Pancreas (tissue), 10 donors: Measurements from ENCODE around the gene SACM1L. TPM values are rescaled to one million over a fixed set of nuclear protein-coding genes. Genes with fewer than 3 reads are reported as not detected.

Source experiments
- ATAC-seq, 4 donors: fragments of 200-7000 bp; cut with Tn5 transposase; one replicate each; pipeline versions ENCODE4 v1.8.0 to v1.9.1; 2020; ENCODE audit warnings: mild to moderate bottlenecking in 4 of 4, moderate library complexity in 4 of 4
- DNase-seq, 6 donors: peaks; one replicate each; pipeline ENCODE4 v3.0.0-alpha.2; 2020
- FAIRE-seq: peaks from 2 replicates; lab custom pipeline; 2012; peaks lifted over from hg19 to GRCh38; lab: Jason Lieb, UNC
- H3K27ac ChIP-seq, 4 donors: fragments of 200-600 bp; sonication (generic); 1 replicate in 3 of 4; 2 replicates in 1 of 4; pipeline versions ENCODE4 v1.5.0 to v1.8.0; 2020
- H3K27me3 ChIP-seq, 4 donors: fragments of 200-600 bp; one replicate each; pipeline ENCODE4 v1.8.0; 2021
- H3K36me3 ChIP-seq, 3 donors: fragments of 200-600 bp; sonication (generic) in 1 of 3; one replicate each; pipeline versions ENCODE4 v1.5.0 to v1.8.0; 2020 to 2021
- H3K4me1 ChIP-seq, 3 donors: fragments of 200-600 bp; one replicate each; pipeline ENCODE4 v1.8.0; 2021
- H3K4me3 ChIP-seq, 4 donors: fragments of 200-600 bp; sonication (generic) in 2 of 4; one replicate each; pipeline versions ENCODE4 v1.5.0 to v1.8.0; 2020 to 2021
- H3K9me3 ChIP-seq, 4 donors: fragments of 200-600 bp; one replicate each; pipeline ENCODE4 v1.8.0; 2021
- CTCF ChIP-seq, 4 donors: fragments of 200-600 bp; sonication (generic) in 3 of 4; IDR thresholded peaks; one replicate each; pipeline versions ENCODE4 v1.5.0 to v1.8.0; 2021; ENCODE audit warnings: antibody characterized with exemption in 4 of 4
- WGBS, 2 donors: extraction: QIAGEN DNeasy Blood & Tissue Kit; methylation state at CpG; one replicate each; pipeline ENCODE4 v1.1.7; 2013; 5-methylcytosine and 5-hydroxymethylcytosine counted together
- intact Hi-C, 3 donors: fragments of 100-400 bp; cut with DNase I; formaldehyde crosslinking; loops; one replicate each; pipeline versions ENCODE4 v1.11.1 to v1.14.2; 2022
- polyA plus RNA-seq, 2 donors: library from polyadenylated mRNA; stranded (reverse); fragments of 200-250 nt; gene quantifications; one replicate each; pipeline ENCODE4 v1.2.3, GENCODE V29; 2013
- total RNA-seq, 6 donors: library from RNA; stranded (reverse); fragmentation: NEBNext Ultra II Directional in 4 of 6; extraction: Animal tissue kit (Norgen Biotek cat#: 25700) in 4 of 6; gene quantifications; one replicate each; pipeline versions ENCODE4 v1.2.1 to v1.2.4, GENCODE V29; 2021 to 2023
- donor health status: healthy with polysubstance abuse.
- donor health status: DM: no; HTN: no; CAD: no; lungs with moderate emphysema.
- donor health status: DM: no; HTN: no; CAD: no.
- donor health status: control.
- donor health status: control.
- donor health status: Bipolar disorder and iron deficiency.
- donor health status: DM: yes; HTN: yes; CAD: no.
- donor health status: DM: no; HTN: no; CAD: no.
- donor health status: DM: no; HTN: no; CAD: no.
- donor health status: DM: yes; HTN: yes; CAD: no.

The SACM1L gene
- total and polyA plus RNA-seq, 8 donors: 15.4 to 29.8 (median 18.7) TPM

- DNase-seq (no peak), ATAC-seq (no peak), FAIRE-seq (no peak)
- Histone ChIP-seq H3K36me3 (no peaks in the 10 kb centered on the region), H3K4me3 (no peak overlapping the region), H3K27me3 (peaks cover 0 to 15% (median 3%) of the 10 kb centered on the region in 4 donors), H3K27ac (peak overlapping the region in 2 of 4 donors; percentile 46 to 72), H3K4me1 (peaks cover 0 to 5% (median 0%) of the 10 kb centered on the region in 3 donors), H3K9me3 (no peaks in the 10 kb centered on the region)
- 77 to 81% methylated on average over 1 of the region's 1 CpG for WGBS, 2 donors
- no peak for TF ChIP-seq CTCF (IDR thresholded peaks at IDR 0.05)
- intact Hi-C loops: no loop called here
Measured at GRCh38 chr3:45794660-45795059, 105.5 kb downstream of the SACM1L start.

Other genes with a start within 250 kb of the SACM1L start
- 10 to 100 TPM; 13.9 to 27.9 (median 17.6) TPM for gene LIMD1, start 94.6 kb upstream of the SACM1L start, total RNA-seq
- gene LIMD1, start 94.6 kb upstream of the SACM1L start, polyA plus RNA-seq: 10 to 100 TPM in 1 of 2 donors, 1 to 10 TPM in 1; 5.8 to 11.6 TPM
- gene SLC6A20, start 107.1 kb downstream of the SACM1L start, total RNA-seq: 10 to 100 TPM in 1 of 6 donors, 1 to 10 TPM in 5; 3.1 to 11.3 (median 5.7) TPM
- gene SLC6A20, start 107.1 kb downstream of the SACM1L start, polyA plus RNA-seq: 1 to 10 TPM; 3.2 to 7.7 TPM
- gene LZTFL1, start 152.7 kb downstream of the SACM1L start, total RNA-seq: 10 to 100 TPM in 4 of 6 donors, 1 to 10 TPM in 2; 8.0 to 14.1 (median 10.5) TPM
- gene LZTFL1, start 152.7 kb downstream of the SACM1L start, polyA plus RNA-seq: 1 to 10 TPM; 3.5 to 8.1 TPM
- under 1 TPM in 1 of 6 donors, not detected in 5; 0.12 TPM for gene CCR9, start 197.1 kb downstream of the SACM1L start, total RNA-seq
- gene CCR9, start 197.1 kb downstream of the SACM1L start, polyA plus RNA-seq: not detected